Effector memory CD4-positive, alpha-beta T cell (primary cell): ENCODE results near the gene MRPL1.

Source experiments
- DNase-seq, 3 donors: peaks; one replicate each; pipeline ENCODE4 v3.0.0-alpha.2; 2020
- H3K27ac ChIP-seq: 2 replicates; pipeline ENCODE4 v1.7.0; 2013; ENCODE audit warnings: mild to moderate bottlenecking, low read length, moderate library complexity; ENCODE audit not compliant: insufficient read depth, poor library complexity, severe bottlenecking
- H3K27me3 ChIP-seq: replicated peaks from 2 replicates; pipeline ENCODE4 v1.7.0; 2013; ENCODE audit warnings: mild to moderate bottlenecking, low read length; ENCODE audit not compliant: insufficient read depth, control insufficient read depth, poor library complexity, severe bottlenecking
- H3K36me3 ChIP-seq: 2 replicates; pipeline ENCODE4 v1.7.0; 2013; ENCODE audit warnings: mild to moderate bottlenecking, low read length, moderate library complexity; ENCODE audit not compliant: control insufficient read depth, insufficient read depth
- H3K4me1 ChIP-seq: 2 replicates; pipeline ENCODE4 v1.7.0; 2013; ENCODE audit warnings: low read length, mild to moderate bottlenecking; ENCODE audit not compliant: control insufficient read depth, insufficient read depth, poor library complexity, severe bottlenecking
- H3K4me3 ChIP-seq: 2 replicates; pipeline ENCODE4 v1.7.0; 2013; ENCODE audit warnings: low read length, low read depth, mild to moderate bottlenecking; ENCODE audit not compliant: insufficient read depth, poor library complexity, severe bottlenecking
- H3K9me3 ChIP-seq: 2 replicates; pipeline ENCODE4 v1.7.0; 2013; ENCODE audit warnings: mild to moderate bottlenecking, low read length, moderate library complexity; ENCODE audit not compliant: control insufficient read depth

MRPL1 gene

DNA sequence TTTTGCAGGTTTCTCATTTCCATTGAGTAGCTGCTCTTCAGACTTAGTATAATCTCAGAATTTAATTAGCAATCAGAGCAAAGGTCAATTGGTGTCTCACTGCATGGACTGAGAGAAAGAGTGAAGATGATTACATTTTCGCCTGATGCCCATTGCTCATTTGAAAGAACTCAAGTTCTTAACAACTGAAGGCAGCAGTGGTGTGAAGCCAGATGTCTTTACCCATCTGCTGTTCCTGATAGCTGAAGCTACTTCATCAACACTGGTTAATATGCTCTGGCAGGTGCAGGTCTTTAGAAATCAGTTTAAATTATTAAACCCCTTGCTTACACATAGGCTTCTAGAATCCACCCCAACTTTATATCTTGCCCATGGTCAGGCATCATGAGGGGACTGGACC is 130.0 kb downstream of the MRPL1 start:
- Histone ChIP-seq H3K36me3 (no peaks in the 10 kb centered on the region), H3K4me1 (no peaks in the 10 kb centered on the region), H3K27me3 (no peaks in the 10 kb centered on the region), H3K27ac (no peak overlapping the region), H3K4me3 (no peak overlapping the region), H3K9me3 (no peaks in the 10 kb centered on the region)
- no peak for DNase-seq

DNA sequence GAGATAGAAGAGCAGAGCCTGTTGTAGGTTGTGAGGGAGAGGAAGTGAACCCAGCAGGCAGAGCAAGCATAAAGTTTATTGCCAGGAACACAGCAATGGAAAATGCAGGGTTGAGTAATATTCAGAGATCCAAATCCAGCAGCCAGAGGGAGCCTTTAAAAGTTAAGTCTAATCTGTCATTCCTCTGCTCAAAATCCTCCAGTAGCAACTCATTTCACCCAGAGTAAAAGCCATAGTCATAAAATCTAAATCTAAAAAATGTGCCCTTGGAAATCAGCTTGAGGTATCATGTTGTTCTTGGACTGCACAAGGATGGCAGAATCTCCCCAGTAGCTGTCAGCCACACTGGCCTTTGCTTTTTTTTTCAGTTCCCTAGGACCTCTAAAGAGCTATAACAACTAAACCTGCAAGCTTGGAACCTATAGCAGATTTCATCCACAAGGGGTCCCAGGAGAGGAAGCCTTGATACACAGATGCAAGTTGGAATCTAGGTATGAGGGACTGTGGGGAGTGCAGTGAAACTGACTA is 131.6 kb downstream of the MRPL1 start:
- no peak for DNase-seq
- H3K4me3 ChIP-seq, result no peak overlapping the region

DNA sequence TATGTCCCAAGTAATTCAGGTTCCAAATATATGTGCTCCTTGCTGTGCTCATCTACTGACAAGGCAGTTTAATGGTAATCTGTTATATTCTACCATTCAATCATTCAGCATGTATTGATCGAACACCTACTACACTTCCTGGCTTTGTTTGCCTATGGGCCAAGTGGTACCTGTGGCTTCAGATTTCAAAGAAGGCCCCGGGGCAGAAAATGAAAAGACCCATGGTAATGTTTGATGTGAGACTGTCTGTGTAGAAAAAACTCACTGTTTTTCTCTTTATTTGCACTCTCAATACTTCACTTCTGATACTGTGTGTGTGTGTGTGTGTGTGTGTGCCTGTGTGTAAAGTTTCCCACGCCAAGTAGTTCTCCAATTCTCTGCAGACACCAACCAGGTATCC is 133.4 kb downstream of the MRPL1 start:
- no peak overlapping the region for H3K4me3 ChIP-seq
- no peaks in the 10 kb centered on the region for H3K4me1 ChIP-seq
- H3K27ac ChIP-seq, result no peak overlapping the region
- no peaks in the 10 kb centered on the region for H3K9me3 ChIP-seq
- no peaks in the 10 kb centered on the region for H3K36me3 ChIP-seq
- DNase-seq, result no peak
- no peaks in the 10 kb centered on the region for H3K27me3 ChIP-seq

More for the DNA sequence above, 131.6 kb downstream of the MRPL1 start:
- H3K4me1 ChIP-seq, result no peaks in the 10 kb centered on the region
- H3K9me3 ChIP-seq, result no peaks in the 10 kb centered on the region
- H3K27ac ChIP-seq, result no peak overlapping the region
- no peaks in the 10 kb centered on the region for H3K36me3 ChIP-seq
- no peaks in the 10 kb centered on the region for H3K27me3 ChIP-seq

DNA sequence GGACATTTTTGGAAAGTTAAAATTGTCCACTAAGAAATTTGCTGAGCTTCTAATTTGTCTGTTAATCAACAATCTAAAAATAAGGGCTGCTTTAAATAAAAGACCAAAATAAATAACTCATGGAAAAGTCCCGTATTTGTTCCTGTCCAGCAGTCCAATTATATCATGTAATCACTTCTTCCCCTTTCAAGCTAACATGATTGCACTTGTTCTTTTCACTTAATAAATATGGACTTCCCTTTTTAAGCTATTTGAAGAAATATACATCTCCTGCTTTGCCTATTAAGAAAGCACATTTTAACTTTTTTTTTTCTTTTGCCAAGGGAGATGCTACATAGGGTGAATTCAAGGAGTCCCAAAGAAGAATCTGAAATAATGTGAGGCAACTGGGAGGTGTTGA is 138.9 kb downstream of the MRPL1 start:
- no peak for DNase-seq
- H3K9me3 ChIP-seq, result no peaks in the 10 kb centered on the region
- H3K4me3 ChIP-seq, result no peak overlapping the region
- H3K36me3 ChIP-seq, result no peaks in the 10 kb centered on the region
- no peaks in the 10 kb centered on the region for H3K4me1 ChIP-seq
- no peaks in the 10 kb centered on the region for H3K27me3 ChIP-seq
- no peak overlapping the region for H3K27ac ChIP-seq

DNA sequence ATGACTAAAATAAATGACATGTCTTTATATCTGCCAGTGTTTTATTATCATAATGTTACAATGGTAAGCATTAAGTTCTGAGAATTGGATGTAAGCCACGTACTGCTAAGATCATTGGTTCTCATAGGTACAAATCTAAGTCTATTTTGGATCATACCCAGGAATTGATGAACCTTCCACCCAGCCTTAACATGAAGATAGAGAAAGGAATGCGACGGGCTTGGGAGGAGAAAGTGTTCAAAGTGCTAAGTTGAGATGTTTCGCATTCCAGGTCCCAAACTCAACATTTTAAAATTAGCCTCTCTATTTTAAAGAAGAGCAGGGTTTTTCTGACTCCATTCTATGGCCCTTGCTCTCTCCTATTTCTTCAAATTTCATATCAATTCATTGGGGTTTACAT is 139.6 kb downstream of the MRPL1 start:
- Histone ChIP-seq H3K4me3 (no peak overlapping the region), H3K36me3 (no peaks in the 10 kb centered on the region)

More for the DNA sequence above, 139.6 kb downstream of the MRPL1 start:
- no peak for DNase-seq
- Histone ChIP-seq H3K27me3 (no peaks in the 10 kb centered on the region), H3K9me3 (no peaks in the 10 kb centered on the region), H3K4me1 (no peaks in the 10 kb centered on the region), H3K27ac (no peak overlapping the region)
